HEK293T (cell line): ENCODE results near the gene STK17B.

ENCODE experiments used
- ELF4 ChIP-seq: fragments of 450-650 bp; IDR thresholded peaks from 2 replicates; pipeline ENCODE4 v1.6.1; 2017; ENCODE audit warnings: antibody characterized with exemption
- SP1 ChIP-seq: fragments of 450-650 bp; IDR thresholded peaks from 2 replicates; pipeline ENCODE4 v1.6.1; 2017
- TF ChIP-seq, protein P1 (sequence below): fragments of 450-650 bp; IDR thresholded peaks from 2 replicates; pipeline ENCODE4 v1.6.1; 2016

DNA sequence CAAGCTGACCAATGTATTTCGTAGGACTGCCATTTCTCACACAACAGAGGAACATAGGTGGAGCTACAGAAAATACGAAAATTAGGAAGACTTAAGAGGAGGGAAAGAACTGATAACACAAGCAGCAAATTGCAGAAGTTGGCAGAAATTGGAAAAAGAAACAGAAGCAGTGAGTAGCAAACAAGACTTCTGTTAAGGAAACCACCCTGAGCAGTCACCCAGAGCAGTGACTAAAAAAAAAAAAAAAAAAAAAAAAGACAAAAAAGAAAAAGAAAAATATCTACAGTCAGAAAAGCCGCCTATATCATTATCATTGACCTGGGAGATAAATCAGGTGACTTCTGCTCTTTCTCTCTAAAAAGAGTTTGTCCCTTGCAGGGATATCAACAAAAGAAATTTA lies 21.4 kb downstream of the STK17B start:
- no peak for TF ChIP-seq SP1
- TF ChIP-seq ELF4, result no peak
- TF ChIP-seq, protein P1, sequence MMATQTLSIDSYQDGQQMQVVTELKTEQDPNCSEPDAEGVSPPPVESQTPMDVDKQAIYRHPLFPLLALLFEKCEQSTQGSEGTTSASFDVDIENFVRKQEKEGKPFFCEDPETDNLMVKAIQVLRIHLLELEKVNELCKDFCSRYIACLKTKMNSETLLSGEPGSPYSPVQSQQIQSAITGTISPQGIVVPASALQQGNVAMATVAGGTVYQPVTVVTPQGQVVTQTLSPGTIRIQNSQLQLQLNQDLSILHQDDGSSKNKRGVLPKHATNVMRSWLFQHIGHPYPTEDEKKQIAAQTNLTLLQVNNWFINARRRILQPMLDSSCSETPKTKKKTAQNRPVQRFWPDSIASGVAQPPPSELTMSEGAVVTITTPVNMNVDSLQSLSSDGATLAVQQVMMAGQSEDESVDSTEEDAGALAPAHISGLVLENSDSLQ, result no peak
